ENCODE data around the gene NFIB. TPM values are rescaled to one million over a fixed set of nuclear protein-coding genes. Genes with fewer than 3 reads are reported as not detected.

The NFIB gene
- total RNA-seq, 2 experiments from 2014 or later: not detected

GRCh38 chr9:14346231-14346791 lies 32.4 kb upstream of the NFIB start:
- no peak for TF ChIP-seq CTCF (IDR thresholded peaks at IDR 0.05)
- no peaks in the 10 kb centered on the region for H3K4me1 Mint-ChIP-seq (ENCODE audit: low read depth)
- CTCF ChIA-PET: no interaction called here
- intact Hi-C loops (cut with micrococcal nuclease): loop anchor here (5.0 kb wide), 1 partner anchor 34 kb away; the partner anchor contains the start of gene NFIB
- POLR2A ChIA-PET: no interaction called here
- no peak overlapping the region for H3K27ac Mint-ChIP-seq
- H3K36me3 Mint-ChIP-seq (ENCODE audit: low read depth): no peaks in the 10 kb centered on the region
- no peak overlapping the region for H3K4me3 Mint-ChIP-seq
- no peaks in the 10 kb centered on the region for H3K9me3 Mint-ChIP-seq
- no peak for DNase-seq
- ATAC-seq: no peak
- peaks cover 37% of the 10 kb centered on the region for H3K27me3 Mint-ChIP-seq

- Mint-ChIP-seq H3K9me3 (no peaks in the 10 kb centered on the region), H3K27me3 (peaks cover 31% of the 10 kb centered on the region), H3K4me3 (no peak overlapping the region), H3K36me3 (ENCODE audit: low read depth) (no peaks in the 10 kb centered on the region), H3K27ac (no peak overlapping the region), H3K4me1 (ENCODE audit: low read depth) (no peaks in the 10 kb centered on the region)
- intact Hi-C loops (cut with micrococcal nuclease): loop anchor here (5.0 kb wide), 1 partner anchor 33 kb away; the partner anchor contains the start of gene NFIB
- no peak for TF ChIP-seq CTCF (IDR thresholded peaks at IDR 0.05)
- no peak for ATAC-seq
- POLR2A ChIA-PET: interaction anchor here (1.1 kb wide), 1 partner anchor 8 kb away, joined by 3 read pairs; no protein-coding TSS in a partner anchor
- CTCF ChIA-PET: interaction anchor here (0.7 to 1.6 kb wide), 2 partner anchors 7 to 84 kb away, joined by 3 to 4 read pairs; no protein-coding TSS in a partner anchor
- no peak for DNase-seq
Observed at GRCh38 chr9:14345354-14346230, 31.7 kb upstream of the NFIB start.

- ATAC-seq: no peak
- intact Hi-C loops (cut with micrococcal nuclease): loop anchor here (5.0 kb wide), 1 partner anchor 33 kb away; the partner anchor contains the start of gene NFIB
- H3K9me3 Mint-ChIP-seq: no peaks in the 10 kb centered on the region
- H3K27me3 Mint-ChIP-seq: peaks cover 27% of the 10 kb centered on the region
- no peaks in the 10 kb centered on the region for H3K4me1 Mint-ChIP-seq (ENCODE audit: low read depth)
- no peak overlapping the region for H3K4me3 Mint-ChIP-seq
- no peak for DNase-seq
- H3K27ac Mint-ChIP-seq: no peak overlapping the region
- H3K36me3 Mint-ChIP-seq (ENCODE audit: low read depth): no peaks in the 10 kb centered on the region
- POLR2A ChIA-PET: interaction anchor here (1.1 kb wide), 1 partner anchor 9 kb away, joined by 3 read pairs; no protein-coding TSS in a partner anchor
- CTCF ChIA-PET: interaction anchor here (0.7 to 1.6 kb wide), 2 partner anchors 8 to 84 kb away, joined by 3 to 4 read pairs; no protein-coding TSS in a partner anchor
- TF ChIP-seq CTCF (IDR thresholded peaks at IDR 0.05): no peak
Observed at GRCh38 chr9:14344941-14345353, 31.0 kb upstream of the NFIB start.

GRCh38 chr9:14344053-14344524 lies 30.1 kb upstream of the NFIB start:
- ChIA-PET POLR2A (interaction anchor here (1.1 kb wide), 1 partner anchor 9 kb away, joined by 3 read pairs; no protein-coding TSS in a partner anchor), CTCF (interaction anchor here (1.6 kb wide), 1 partner anchor 9 kb away, joined by 4 read pairs; no protein-coding TSS in a partner anchor)
- DNase-seq (no peak), ATAC-seq (no peak)
- intact Hi-C loops (cut with micrococcal nuclease): no loop called here
- Mint-ChIP-seq H3K36me3 (ENCODE audit: low read depth) (no peaks in the 10 kb centered on the region), H3K9me3 (no peaks in the 10 kb centered on the region), H3K27me3 (peaks cover 23% of the 10 kb centered on the region), H3K4me3 (no peak overlapping the region), H3K4me1 (ENCODE audit: low read depth) (no peaks in the 10 kb centered on the region), H3K27ac (no peak overlapping the region)
- no peak for TF ChIP-seq CTCF (IDR thresholded peaks at IDR 0.05)
